ENCODE results near the gene P2RX1. TPM values are rescaled to one million over a fixed set of nuclear protein-coding genes. Genes with fewer than 3 reads are reported as not detected.

P2RX1 gene
- total and polyA plus RNA-seq, 4 donors, result 0.44 to 5.2 (median 0.64) TPM

GRCh38 chr17:3860939-3861700, 55.1 kb downstream of the P2RX1 start:
- Histone ChIP-seq H3K4me3 (ENCODE audit: low read depth in 1 of 3, low read length in 3 of 3) (no peak overlapping the region), H3K27ac (ENCODE audit: low read depth in 1 of 2, low read length in 2 of 2) (no peak overlapping the region), H3K27me3 (ENCODE audit: control insufficient read depth in 4 of 4, insufficient read depth in 4 of 4, low read length in 3 of 4) (no peaks in the 10 kb centered on the region), H3K9ac (ENCODE audit: low read depth in 1 of 2, low read length in 2 of 2) (no peak overlapping the region), H3K9me3 (ENCODE audit: control insufficient read depth in 4 of 4, low read length in 3 of 4) (no peaks in the 10 kb centered on the region), H3K4me1 (ENCODE audit: control insufficient read depth in 4 of 4, insufficient read depth in 4 of 4, low read length in 3 of 4) (no peaks in the 10 kb centered on the region), H3K36me3 (ENCODE audit: control insufficient read depth in 4 of 4, insufficient read depth in 3 of 4, low read depth in 1 of 4, low read length in 3 of 4) (no peaks in the 10 kb centered on the region)
- DNase-seq (ENCODE audit: low spot score), result no peak
- 91% methylated on average over 30 of the region's 30 CpGs for WGBS
- TF ChIP-seq RXRA (IDR thresholded peaks at IDR 0.05) (no peak), HNF4G (IDR thresholded peaks at IDR 0.05) (no peak), EGR1 (IDR thresholded peaks at IDR 0.05; ENCODE audit: low read depth in 2 of 2) (no peak), JUND (IDR thresholded peaks at IDR 0.05) (no peak), ZBTB33 (IDR thresholded peaks at IDR 0.05) (no peak), TAF1 (conservative IDR thresholded peaks at IDR 0.05) (no peak), SP1 (IDR thresholded peaks at IDR 0.05) (no peak), GABPA (IDR thresholded peaks at IDR 0.05 in 1 of 2, conservative IDR thresholded peaks at IDR 0.05 in 1 of 2) (no peak), RAD21 (IDR thresholded peaks at IDR 0.05) (no peak), REST (IDR thresholded peaks at IDR 0.05) (no peak), YY1 (IDR thresholded peaks at IDR 0.05) (no peak), CTCF (IDR thresholded peaks at IDR 0.05; ENCODE audit: low read depth, low read length, missing input control) (no peak), HNF4A (conservative IDR thresholded peaks at IDR 0.05) (no peak), FOXA2 (IDR thresholded peaks at IDR 0.05) (no peak)

GRCh38 chr17:3859940-3860339, 56.3 kb downstream of the P2RX1 start:
- Histone ChIP-seq H3K4me3 (ENCODE audit: low read depth in 1 of 3, low read length in 3 of 3) (no peak overlapping the region), H3K27me3 (ENCODE audit: control insufficient read depth in 4 of 4, insufficient read depth in 4 of 4, low read length in 3 of 4) (no peaks in the 10 kb centered on the region), H3K36me3 (ENCODE audit: control insufficient read depth in 4 of 4, insufficient read depth in 3 of 4, low read depth in 1 of 4, low read length in 3 of 4) (no peaks in the 10 kb centered on the region), H3K9me3 (ENCODE audit: control insufficient read depth in 4 of 4, low read length in 3 of 4) (no peaks in the 10 kb centered on the region), H3K4me1 (ENCODE audit: control insufficient read depth in 4 of 4, insufficient read depth in 4 of 4, low read length in 3 of 4) (no peaks in the 10 kb centered on the region), H3K9ac (ENCODE audit: low read depth in 1 of 2, low read length in 2 of 2) (no peak overlapping the region), H3K27ac (ENCODE audit: low read depth in 1 of 2, low read length in 2 of 2) (no peak overlapping the region)
- 83% methylated on average over 9 of the region's 9 CpGs for WGBS
- no peak for TF ChIP-seq ZBTB33 (IDR thresholded peaks at IDR 0.05)
- TF ChIP-seq TAF1 (conservative IDR thresholded peaks at IDR 0.05), result no peak
- no peak for TF ChIP-seq REST (IDR thresholded peaks at IDR 0.05)
- TF ChIP-seq JUND (IDR thresholded peaks at IDR 0.05), result no peak
- no peak for TF ChIP-seq NR2F2 (IDR thresholded peaks at IDR 0.05)
- no peak for DNase-seq (ENCODE audit: low spot score)
